ENCODE measurements around the gene LBHD2. TPM values are rescaled to one million over a fixed set of nuclear protein-coding genes. Genes with fewer than 3 reads are reported as not detected.
"Not testable (repeated sequence)": the region's sequence is repeated elsewhere in the genome, so short reads cannot be mapped to it uniquely, and the experiment has no call there.

The LBHD2 gene
- not detected for total RNA-seq
- total RNA-seq: 0 to 0.35 reads per million in 2 donors

DNA sequence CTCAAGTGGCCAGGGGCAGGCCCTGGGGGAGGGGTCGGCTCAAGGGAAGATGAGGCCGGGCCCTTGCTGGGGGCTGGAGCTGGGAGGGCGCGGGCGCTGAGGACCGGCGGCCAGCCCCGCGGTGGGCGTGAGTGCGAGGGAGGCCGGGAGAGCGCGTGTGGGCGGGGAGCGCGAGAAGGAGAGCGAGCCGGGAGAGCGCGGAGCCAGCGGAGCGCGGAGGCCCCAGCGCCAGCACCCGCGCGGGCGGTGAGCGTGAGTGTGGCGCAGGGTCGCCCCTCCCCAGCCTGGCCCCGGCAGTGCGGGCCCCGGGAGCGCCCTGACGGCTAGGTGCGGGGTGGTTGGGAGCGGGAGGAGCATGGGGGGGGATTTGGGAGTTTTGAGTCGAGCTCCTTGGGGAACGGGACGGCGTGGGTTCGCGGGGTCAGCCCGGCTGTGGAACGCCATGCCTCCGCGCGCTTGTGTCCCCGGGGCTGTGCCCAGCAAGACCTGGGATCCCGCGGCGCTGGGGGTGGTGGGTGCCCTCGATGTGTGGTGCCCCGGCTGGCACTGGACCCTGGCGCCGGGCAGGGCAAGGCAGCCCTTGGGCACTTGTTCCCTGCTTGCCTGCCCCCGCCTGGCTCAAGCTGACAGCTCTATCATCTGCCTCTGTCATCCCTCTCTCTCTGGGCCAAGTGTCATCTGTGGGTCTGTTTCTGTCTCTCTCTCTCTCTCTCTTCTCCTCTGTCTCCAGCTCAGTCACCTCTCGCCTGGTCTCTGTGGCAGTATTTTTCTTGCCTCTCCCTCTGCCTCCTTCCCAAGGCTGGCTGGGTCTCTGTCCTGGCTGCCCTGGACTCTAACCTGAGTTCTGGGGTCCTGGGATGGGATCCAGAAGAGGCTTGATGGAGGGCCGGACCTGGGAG is at the start of gene LBHD2:
LBHD2 (plus strand) TSS at position 190 of the 899 bp plus-strand sequence. CDS start 1,803 bp downstream, outside the sequence.
- H3K4me3 Mint-ChIP-seq: no peak within 1 kb of the TSS
- H3K4me1 Mint-ChIP-seq: no peaks in the 10 kb centered on the region
- ATAC-seq: no peak
- H3K36me3 Mint-ChIP-seq (ENCODE audit: low read depth): no peaks in the 10 kb centered on the region
- peak in 1 of 3 donors; percentile 10 for DNase-seq
- H3K9me3 ChIP-seq (ENCODE audit: control insufficient read depth, low read length, poor library complexity, severe bottlenecking): no peaks in the 10 kb centered on the region
- H3K27ac Mint-ChIP-seq: no peak within 1 kb of the TSS
- peaks cover 8% of the 10 kb centered on the region for H3K27me3 Mint-ChIP-seq

DNA sequence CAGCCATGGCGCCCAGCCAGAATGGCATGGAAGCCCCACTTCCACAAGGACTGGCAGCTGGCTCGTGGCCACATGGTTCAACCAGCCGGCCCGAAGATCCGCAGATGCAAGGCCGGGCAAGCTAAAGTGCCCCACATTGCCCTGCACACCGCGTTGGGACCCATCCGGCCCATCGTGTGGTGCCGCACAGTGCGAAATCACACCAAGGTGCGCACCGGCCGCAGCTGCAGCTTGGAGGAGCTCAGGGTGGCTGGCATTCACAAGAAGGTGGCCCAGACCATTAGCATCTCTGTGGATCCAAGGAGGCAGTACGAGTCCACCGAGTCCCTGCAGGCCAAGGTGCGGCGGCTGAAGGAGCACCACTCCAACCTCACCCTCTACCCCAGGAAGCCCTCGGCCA is 42.5 kb upstream of the LBHD2 start:
- ATAC-seq (no peak), DNase-seq (no peak)
- no peaks in the 10 kb centered on the region for H3K27me3 Mint-ChIP-seq
- H3K27ac Mint-ChIP-seq: no peak overlapping the region
- H3K4me1 Mint-ChIP-seq: peaks cover 13% of the 10 kb centered on the region
- no peak overlapping the region for H3K4me3 Mint-ChIP-seq
- no peaks in the 10 kb centered on the region for H3K9me3 ChIP-seq (ENCODE audit: control insufficient read depth, low read length, poor library complexity, severe bottlenecking)
- H3K36me3 Mint-ChIP-seq (ENCODE audit: low read depth): peaks cover 3% of the 10 kb centered on the region

DNA sequence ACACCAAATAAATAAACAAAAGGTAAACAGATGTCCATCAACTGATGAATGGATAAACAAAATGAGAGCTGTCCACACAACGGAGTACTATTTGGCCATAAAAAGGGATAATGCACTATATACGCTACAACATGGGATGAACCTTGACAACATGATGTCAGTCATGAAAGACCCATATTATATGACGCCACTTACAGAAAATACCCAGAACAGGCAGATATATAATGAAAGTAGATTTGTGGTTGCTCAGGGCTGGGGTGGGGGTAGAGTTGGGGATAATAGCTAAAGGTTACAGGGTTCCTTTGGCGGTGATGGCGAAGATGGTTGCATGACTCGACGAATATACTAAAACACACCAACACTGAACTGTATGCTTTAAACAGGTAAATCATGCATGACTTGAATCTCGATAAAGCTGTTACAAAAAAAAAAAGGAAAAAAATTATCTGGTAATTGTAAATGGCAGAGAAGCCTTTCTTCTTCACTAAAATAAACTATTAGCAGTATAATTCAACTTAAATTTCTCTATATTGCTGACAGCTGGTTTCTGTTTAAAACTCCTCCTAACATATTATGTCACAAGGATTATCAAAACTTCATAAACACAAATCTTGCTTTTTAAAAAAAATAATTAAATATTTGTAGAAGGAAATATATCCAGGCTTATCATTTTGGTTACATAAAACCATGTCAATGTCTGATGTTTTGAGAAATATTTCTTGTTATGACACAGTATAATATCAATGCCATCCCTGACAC is 40.6 kb upstream of the LBHD2 start:
- no peaks in the 10 kb centered on the region for H3K9me3 ChIP-seq (ENCODE audit: control insufficient read depth, low read length, poor library complexity, severe bottlenecking)
- ATAC-seq (no peak), DNase-seq (no peak)
- H3K27me3 Mint-ChIP-seq: no peaks in the 10 kb centered on the region
- H3K4me3 Mint-ChIP-seq: no peak overlapping the region
- peaks cover 3% of the 10 kb centered on the region for H3K36me3 Mint-ChIP-seq (ENCODE audit: low read depth)
- peaks cover 13% of the 10 kb centered on the region for H3K4me1 Mint-ChIP-seq
- H3K27ac Mint-ChIP-seq: no peak overlapping the region

DNA sequence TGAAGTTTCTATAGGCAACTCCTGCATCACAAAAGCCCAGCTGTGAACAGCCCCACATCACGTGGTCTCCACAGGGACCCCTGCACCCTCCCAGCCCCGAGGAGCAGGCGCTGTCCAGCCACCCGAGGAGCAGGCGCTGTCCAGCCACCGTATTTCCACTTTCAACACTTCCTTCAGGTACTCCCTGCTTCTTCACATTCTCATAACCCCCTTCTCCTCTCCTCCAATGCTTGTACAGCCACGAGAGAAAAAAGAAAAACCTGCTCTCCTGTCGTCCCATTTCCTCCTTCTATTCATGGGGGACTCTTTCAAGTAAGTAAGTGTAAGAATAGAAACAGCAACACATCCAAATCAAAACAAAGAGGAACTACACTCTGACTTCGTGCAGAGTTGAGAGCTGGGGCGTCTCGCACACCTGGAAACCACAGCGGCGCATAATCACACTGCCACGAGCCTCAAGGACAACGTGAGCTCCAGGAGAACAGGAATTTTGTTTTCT is 38.6 kb upstream of the LBHD2 start:
- Mint-ChIP-seq H3K27ac (peak overlapping the region; percentile 27), H3K27me3 (no peaks in the 10 kb centered on the region), H3K4me3 (peak overlapping the region; percentile 2), H3K4me1 (peaks cover 15% of the 10 kb centered on the region), H3K36me3 (ENCODE audit: low read depth) (peaks cover 5% of the 10 kb centered on the region)
- ATAC-seq: no peak
- no peak for DNase-seq
- no peaks in the 10 kb centered on the region for H3K9me3 ChIP-seq (ENCODE audit: control insufficient read depth, low read length, poor library complexity, severe bottlenecking)

DNA sequence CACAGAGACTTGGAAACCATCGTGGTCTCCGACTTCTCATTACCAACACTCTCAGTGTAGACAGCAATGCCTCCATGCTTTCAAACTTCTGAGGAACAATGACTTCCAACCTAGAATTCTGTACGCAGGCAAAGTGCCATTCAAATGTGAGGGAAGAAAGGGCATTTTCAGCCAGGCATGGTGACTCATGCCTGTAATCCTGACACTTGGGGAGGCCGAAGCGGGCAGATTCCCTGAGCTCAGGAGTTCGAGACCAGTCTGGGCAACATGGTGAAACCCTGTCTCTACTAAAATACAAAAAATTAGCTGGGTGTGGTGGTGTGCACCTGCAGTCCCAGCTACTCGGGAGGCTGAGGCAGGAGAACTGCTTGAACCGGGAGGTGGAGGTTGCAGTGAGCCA is 36.6 kb upstream of the LBHD2 start:
- peaks cover 12% of the 10 kb centered on the region for H3K4me1 Mint-ChIP-seq
- not testable (repeated sequence) for ATAC-seq; H3K36me3 Mint-ChIP-seq (ENCODE audit: low read depth); H3K4me3 Mint-ChIP-seq; H3K27me3 Mint-ChIP-seq; H3K9me3 ChIP-seq (ENCODE audit: control insufficient read depth, low read length, poor library complexity, severe bottlenecking); H3K27ac Mint-ChIP-seq; DNase-seq

DNA sequence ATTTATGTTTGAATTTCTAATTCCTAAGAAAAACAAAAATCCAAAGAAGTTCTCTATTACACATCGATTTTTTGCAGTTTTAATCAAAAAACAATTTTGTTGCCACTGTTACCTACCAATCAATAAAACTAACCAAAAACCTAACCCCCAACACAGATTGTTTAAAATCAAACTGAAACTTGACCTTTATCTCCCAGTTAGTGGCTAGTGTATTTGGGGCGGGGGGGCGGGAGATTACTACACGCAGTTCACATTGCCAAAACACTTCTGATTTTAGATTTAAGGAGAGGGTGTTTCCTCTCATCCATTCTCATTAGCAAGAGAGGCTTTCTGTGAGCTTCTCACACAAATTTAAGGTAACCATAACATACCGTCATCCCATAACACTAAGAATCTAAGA is 33.1 kb upstream of the LBHD2 start:
- H3K4me1 Mint-ChIP-seq: peaks cover 17% of the 10 kb centered on the region
- ATAC-seq (no peak), DNase-seq (no peak)
- peaks cover 2% of the 10 kb centered on the region for H3K36me3 Mint-ChIP-seq (ENCODE audit: low read depth)
- no peaks in the 10 kb centered on the region for H3K27me3 Mint-ChIP-seq
- H3K9me3 ChIP-seq (ENCODE audit: control insufficient read depth, low read length, poor library complexity, severe bottlenecking): no peaks in the 10 kb centered on the region
- H3K4me3 Mint-ChIP-seq: no peak overlapping the region
- H3K27ac Mint-ChIP-seq: no peak overlapping the region

DNA sequence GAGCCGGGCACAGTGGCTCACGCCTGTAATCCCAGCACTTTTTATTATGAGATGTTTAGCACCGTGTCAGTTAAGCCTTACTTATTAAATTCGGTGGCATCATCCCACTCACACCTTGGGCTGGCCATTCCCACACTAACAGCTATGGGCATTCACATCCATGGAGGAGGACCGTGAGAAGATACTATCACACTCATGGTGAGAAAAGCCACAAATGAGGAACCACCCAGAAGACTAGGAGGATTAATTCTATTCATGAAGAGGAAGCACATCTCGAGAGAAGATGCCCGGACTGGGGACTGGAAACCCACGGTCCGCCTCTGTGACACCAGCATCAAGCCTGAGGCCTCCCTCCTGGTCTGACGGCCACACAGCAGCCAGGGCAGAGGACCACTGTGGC is 31.6 kb upstream of the LBHD2 start:
- no peak for ATAC-seq
- H3K36me3 Mint-ChIP-seq (ENCODE audit: low read depth): peaks cover 2% of the 10 kb centered on the region
- H3K9me3 ChIP-seq (ENCODE audit: control insufficient read depth, low read length, poor library complexity, severe bottlenecking): no peaks in the 10 kb centered on the region

GRCh38 chr14:103055695-103056094 is 28.3 kb upstream of the LBHD2 start:
- H3K27me3 Mint-ChIP-seq: no peaks in the 10 kb centered on the region
- ATAC-seq: no peak
- H3K36me3 Mint-ChIP-seq (ENCODE audit: low read depth): no peaks in the 10 kb centered on the region
- no peak for DNase-seq
- H3K4me3 Mint-ChIP-seq: peak overlapping the region; percentile 87
- H3K4me1 Mint-ChIP-seq: peaks cover 17% of the 10 kb centered on the region
- H3K27ac Mint-ChIP-seq: no peak overlapping the region
- H3K9me3 ChIP-seq (ENCODE audit: control insufficient read depth, low read length, poor library complexity, severe bottlenecking): no peaks in the 10 kb centered on the region

More for the DNA sequence above, 31.6 kb upstream of the LBHD2 start:
- no peak for DNase-seq
- Mint-ChIP-seq H3K4me3 (no peak overlapping the region), H3K27ac (no peak overlapping the region), H3K27me3 (no peaks in the 10 kb centered on the region), H3K4me1 (peaks cover 17% of the 10 kb centered on the region)

DNA sequence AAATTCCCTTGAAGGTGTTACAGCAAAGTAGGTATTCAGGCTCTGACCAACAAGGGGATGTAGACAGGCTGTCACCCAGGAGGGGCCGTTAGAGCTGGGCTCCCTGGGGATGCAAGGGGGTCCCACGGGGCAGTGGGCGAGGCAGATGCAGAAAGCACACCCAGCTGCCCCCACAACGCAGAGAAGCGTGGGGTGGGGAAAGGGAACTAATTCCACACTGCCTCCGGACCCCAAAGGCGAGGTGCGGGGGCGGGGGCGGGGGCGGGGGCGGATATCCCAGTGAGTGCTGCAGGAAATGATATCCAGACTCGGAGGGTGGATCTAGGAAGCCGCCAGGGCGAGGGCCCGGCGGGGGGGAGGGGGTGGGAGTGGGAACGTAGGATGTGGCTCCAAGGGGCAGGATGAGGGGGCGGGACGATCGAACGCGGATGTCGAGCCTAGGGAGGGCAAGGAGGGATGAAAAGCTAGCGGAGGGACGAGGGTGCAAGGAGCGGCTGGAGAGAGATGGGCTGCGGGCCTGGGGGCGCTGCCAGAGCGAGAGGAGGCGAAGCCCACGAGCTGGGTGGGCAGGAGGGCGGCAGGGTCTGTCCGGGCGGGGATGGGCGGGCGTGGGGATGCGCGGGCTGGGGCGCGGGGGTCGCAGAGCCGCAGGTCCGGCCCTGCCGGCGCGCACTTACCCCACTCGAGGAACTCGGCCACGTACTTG is 27.5 kb upstream of the LBHD2 start:
- H3K9me3 ChIP-seq (ENCODE audit: control insufficient read depth, low read length, poor library complexity, severe bottlenecking): no peaks in the 10 kb centered on the region
- Mint-ChIP-seq H3K27me3 (no peaks in the 10 kb centered on the region), H3K4me3 (peak overlapping the region; percentile 87), H3K36me3 (ENCODE audit: low read depth) (no peaks in the 10 kb centered on the region), H3K27ac (peak overlapping the region; percentile 49), H3K4me1 (peaks cover 17% of the 10 kb centered on the region)
- ATAC-seq: no peak
- DNase-seq: no peak

- H3K4me3 Mint-ChIP-seq: no peak overlapping the region
- peak overlapping the region; percentile 49 for H3K27ac Mint-ChIP-seq
- peak; percentile 18 for ATAC-seq
- no peaks in the 10 kb centered on the region for H3K9me3 ChIP-seq (ENCODE audit: control insufficient read depth, low read length, poor library complexity, severe bottlenecking)
- H3K27me3 Mint-ChIP-seq: no peaks in the 10 kb centered on the region
- peaks cover 17% of the 10 kb centered on the region for H3K4me1 Mint-ChIP-seq
- H3K36me3 Mint-ChIP-seq (ENCODE audit: low read depth): no peaks in the 10 kb centered on the region
- no peak for DNase-seq
These were observed 27.0 kb upstream of the LBHD2 start for GRCh38 chr14:103057028-103057371.

DNA sequence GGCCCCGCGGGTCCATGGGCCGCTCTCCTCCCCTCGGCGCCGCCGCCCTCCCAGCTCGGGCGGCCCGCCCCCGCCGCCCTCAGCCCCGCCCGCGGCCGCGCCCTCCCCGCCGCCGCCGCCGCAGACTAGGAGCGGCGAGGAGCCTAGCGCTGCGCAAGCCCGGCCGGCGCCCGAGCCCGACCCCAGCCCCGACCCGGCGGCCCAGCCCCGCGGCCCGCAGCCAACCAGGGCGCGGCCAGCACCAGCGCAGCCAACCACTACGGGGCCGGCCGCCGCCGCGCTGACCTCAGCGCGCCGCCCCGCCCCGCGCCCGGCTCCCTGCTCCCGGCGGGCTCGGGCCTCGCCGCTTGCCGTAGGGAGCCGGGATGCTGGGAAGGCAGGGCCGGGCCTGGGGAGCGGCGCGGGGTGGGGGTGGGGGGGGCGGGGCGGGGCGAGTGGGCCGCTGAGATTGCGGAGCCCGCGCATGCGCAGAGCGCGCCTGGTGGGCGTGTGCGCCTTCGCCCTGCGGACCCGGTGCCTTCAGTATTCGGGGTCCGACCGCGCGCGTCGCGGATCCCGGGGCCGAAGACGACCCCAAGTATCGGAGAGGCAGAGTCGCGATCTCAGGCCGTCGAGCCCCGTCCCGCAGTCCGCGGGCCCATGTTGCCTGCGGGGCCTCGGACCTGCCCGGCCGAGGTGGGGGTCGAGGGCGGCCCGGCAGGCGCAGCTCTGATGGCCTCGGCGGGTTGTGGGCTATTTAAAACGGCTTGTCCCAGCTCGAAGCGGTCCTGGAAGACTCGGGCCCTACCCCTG is 26.4 kb upstream of the LBHD2 start, which contains the start of gene CDC42BPB:
CDC42BPB (minus strand) TSS at position 178 of the 792 bp plus-strand sequence. CDS start 376 bp downstream, outside the sequence.
- Mint-ChIP-seq H3K4me3 (peak within 1 kb of the TSS; percentile 87), H3K36me3 (ENCODE audit: low read depth) (no peaks in the 10 kb centered on the region), H3K27me3 (no peaks in the 10 kb centered on the region), H3K4me1 (peaks cover 17% of the 10 kb centered on the region), H3K27ac (peak within 1 kb of the TSS; percentile 49)
- ATAC-seq (peak; percentile 92), DNase-seq (peak; percentile 57 to 77 (median 73))
- no peaks in the 10 kb centered on the region for H3K9me3 ChIP-seq (ENCODE audit: control insufficient read depth, low read length, poor library complexity, severe bottlenecking)

All from T-helper 17 cell (primary cell).